ENCODE data around the gene OLR1.

DNA sequence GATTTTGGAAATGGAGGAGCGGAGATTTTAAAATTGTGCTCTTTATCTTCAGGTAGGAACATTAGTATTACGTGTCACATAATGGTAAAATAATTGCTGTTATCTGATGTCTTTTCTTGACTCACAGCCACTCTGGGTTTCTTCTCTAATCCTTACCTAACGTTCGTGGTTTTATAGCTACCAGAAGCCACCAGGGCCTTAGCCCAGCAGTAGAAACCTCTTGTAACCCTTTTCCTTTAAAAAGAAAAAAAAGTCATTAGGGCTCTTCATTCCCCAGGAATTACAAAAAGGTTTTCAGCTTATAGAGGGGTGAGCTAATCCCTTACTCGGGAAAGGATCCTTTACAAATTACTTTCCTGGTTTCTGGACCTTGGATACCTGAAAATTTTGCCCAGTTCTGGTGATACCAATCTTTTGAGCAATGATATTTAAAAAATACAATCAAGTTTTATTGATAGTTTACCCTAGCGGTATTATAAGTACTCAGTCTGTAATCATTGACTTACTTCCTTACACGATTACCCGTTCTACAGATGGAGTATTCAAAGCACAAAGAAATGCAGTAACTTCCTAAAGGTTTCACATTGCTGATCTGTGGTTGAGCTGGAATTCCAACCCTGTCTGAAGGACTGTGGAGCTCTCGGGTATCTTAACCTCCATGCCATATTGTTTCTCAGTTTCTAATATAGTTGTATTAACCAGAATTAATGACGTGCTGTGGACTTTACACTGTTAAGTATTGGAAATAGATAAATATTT is 42.4 kb upstream of the OLR1 start:
- no peak for TF ChIP-seq POLR2A (IDR thresholded peaks at IDR 0.05; ENCODE audit: low read length)
- no peak for TF ChIP-seq GATA1 (IDR thresholded peaks at IDR 0.05; ENCODE audit: low read depth, low read length)

Data from erythroblast (primary cell).